ENCODE measurements around the gene LAMP2.
"Not testable (repeated sequence)": the region's sequence is repeated elsewhere in the genome, so short reads cannot be mapped to it uniquely, and the experiment has no call there.

Gene LAMP2

GRCh38 chrX:120468825-120469525 is at the start of gene LAMP2:
LAMP2 (minus strand) TSS chrX:120469296; CDS start chrX:120469169, 127 bp downstream.
- H3K4me1 ChIP-seq (ENCODE audit: control insufficient read depth, insufficient read depth, low read length), result no peaks in the 10 kb centered on the region
- no peaks in the 10 kb centered on the region for H3K36me3 ChIP-seq (ENCODE audit: control insufficient read depth, insufficient read depth, low read length)
- H3K4me3 ChIP-seq (ENCODE audit: low read depth, low read length), result peak within 1 kb of the TSS; percentile 73
- no peaks in the 10 kb centered on the region for H3K9me3 ChIP-seq (ENCODE audit: control insufficient read depth, insufficient read depth, low read length)
- peak within 1 kb of the TSS; percentile 67 for H3K9ac ChIP-seq (ENCODE audit: low read depth, low read length)
- no peaks in the 10 kb centered on the region for H3K27me3 ChIP-seq (ENCODE audit: control insufficient read depth, insufficient read depth, low read length)

GRCh38 chrX:120517936-120518335 is 48.8 kb upstream of the LAMP2 start:
- Histone ChIP-seq H3K4me3 (ENCODE audit: low read depth, low read length) (no peak overlapping the region), H3K4me1 (ENCODE audit: control insufficient read depth, insufficient read depth, low read length) (no peaks in the 10 kb centered on the region), H3K27me3 (ENCODE audit: control insufficient read depth, insufficient read depth, low read length) (no peaks in the 10 kb centered on the region), H3K36me3 (ENCODE audit: control insufficient read depth, insufficient read depth, low read length) (no peaks in the 10 kb centered on the region), H3K9me3 (ENCODE audit: control insufficient read depth, insufficient read depth, low read length) (no peaks in the 10 kb centered on the region), H3K9ac (ENCODE audit: low read depth, low read length) (no peak overlapping the region)

GRCh38 chrX:120514236-120514635 is 45.1 kb upstream of the LAMP2 start:
- Histone ChIP-seq H3K36me3 (ENCODE audit: control insufficient read depth, insufficient read depth, low read length) (no peaks in the 10 kb centered on the region), H3K4me3 (ENCODE audit: low read depth, low read length) (no peak overlapping the region), H3K9ac (ENCODE audit: low read depth, low read length) (no peak overlapping the region), H3K27me3 (ENCODE audit: control insufficient read depth, insufficient read depth, low read length) (no peaks in the 10 kb centered on the region), H3K4me1 (ENCODE audit: control insufficient read depth, insufficient read depth, low read length) (no peaks in the 10 kb centered on the region), H3K9me3 (ENCODE audit: control insufficient read depth, insufficient read depth, low read length) (no peaks in the 10 kb centered on the region)

- Histone ChIP-seq H3K4me3 (ENCODE audit: low read depth, low read length) (no peak overlapping the region), H3K9me3 (ENCODE audit: control insufficient read depth, insufficient read depth, low read length) (no peaks in the 10 kb centered on the region), H3K36me3 (ENCODE audit: control insufficient read depth, insufficient read depth, low read length) (no peaks in the 10 kb centered on the region), H3K4me1 (ENCODE audit: control insufficient read depth, insufficient read depth, low read length) (no peaks in the 10 kb centered on the region), H3K27me3 (ENCODE audit: control insufficient read depth, insufficient read depth, low read length) (no peaks in the 10 kb centered on the region), H3K9ac (ENCODE audit: low read depth, low read length) (no peak overlapping the region)
Observed at GRCh38 chrX:120512627-120513026, 43.5 kb upstream of the LAMP2 start.

- Histone ChIP-seq H3K9me3 (ENCODE audit: control insufficient read depth, insufficient read depth, low read length) (no peaks in the 10 kb centered on the region), H3K27me3 (ENCODE audit: control insufficient read depth, insufficient read depth, low read length) (no peaks in the 10 kb centered on the region), H3K36me3 (ENCODE audit: control insufficient read depth, insufficient read depth, low read length) (no peaks in the 10 kb centered on the region), H3K4me1 (ENCODE audit: control insufficient read depth, insufficient read depth, low read length) (no peaks in the 10 kb centered on the region), H3K9ac (ENCODE audit: low read depth, low read length) (no peak overlapping the region), H3K4me3 (ENCODE audit: low read depth, low read length) (no peak overlapping the region)
Observed at GRCh38 chrX:120512222-120512621, 43.1 kb upstream of the LAMP2 start.

- Histone ChIP-seq H3K4me1 (ENCODE audit: control insufficient read depth, insufficient read depth, low read length) (no peaks in the 10 kb centered on the region), H3K9me3 (ENCODE audit: control insufficient read depth, insufficient read depth, low read length) (no peaks in the 10 kb centered on the region), H3K27me3 (ENCODE audit: control insufficient read depth, insufficient read depth, low read length) (no peaks in the 10 kb centered on the region), H3K9ac (ENCODE audit: low read depth, low read length) (no peak overlapping the region), H3K4me3 (ENCODE audit: low read depth, low read length) (no peak overlapping the region), H3K36me3 (ENCODE audit: control insufficient read depth, insufficient read depth, low read length) (no peaks in the 10 kb centered on the region)
Observed at GRCh38 chrX:120504569-120504968, 35.5 kb upstream of the LAMP2 start.

- no peaks in the 10 kb centered on the region for H3K27me3 ChIP-seq (ENCODE audit: control insufficient read depth, insufficient read depth, low read length)
- no peaks in the 10 kb centered on the region for H3K36me3 ChIP-seq (ENCODE audit: control insufficient read depth, insufficient read depth, low read length)
- H3K9me3 ChIP-seq (ENCODE audit: control insufficient read depth, insufficient read depth, low read length), result peaks cover 3% of the 10 kb centered on the region
- H3K4me1 ChIP-seq (ENCODE audit: control insufficient read depth, insufficient read depth, low read length), result no peaks in the 10 kb centered on the region
- H3K4me3 ChIP-seq (ENCODE audit: low read depth, low read length), result no peak overlapping the region
- H3K9ac ChIP-seq (ENCODE audit: low read depth, low read length), result no peak overlapping the region
Observed at GRCh38 chrX:120499301-120500072, 30.4 kb upstream of the LAMP2 start.

GRCh38 chrX:120490119-120490518 is 21.0 kb upstream of the LAMP2 start:
- not testable (repeated sequence) for H3K9ac ChIP-seq (ENCODE audit: low read depth, low read length)

GRCh38 chrX:120486786-120487185 is 17.7 kb upstream of the LAMP2 start:
- no peaks in the 10 kb centered on the region for H3K9me3 ChIP-seq (ENCODE audit: control insufficient read depth, insufficient read depth, low read length)
- H3K36me3 ChIP-seq (ENCODE audit: control insufficient read depth, insufficient read depth, low read length), result no peaks in the 10 kb centered on the region
- no peak overlapping the region for H3K9ac ChIP-seq (ENCODE audit: low read depth, low read length)
- no peaks in the 10 kb centered on the region for H3K27me3 ChIP-seq (ENCODE audit: control insufficient read depth, insufficient read depth, low read length)
- no peaks in the 10 kb centered on the region for H3K4me1 ChIP-seq (ENCODE audit: control insufficient read depth, insufficient read depth, low read length)
- no peak overlapping the region for H3K4me3 ChIP-seq (ENCODE audit: low read depth, low read length)

More at GRCh38 chrX:120490119-120490518, 21.0 kb upstream of the LAMP2 start:
- H3K4me3 ChIP-seq (ENCODE audit: low read depth, low read length); H3K4me1 ChIP-seq (ENCODE audit: control insufficient read depth, insufficient read depth, low read length); H3K36me3 ChIP-seq (ENCODE audit: control insufficient read depth, insufficient read depth, low read length); H3K9me3 ChIP-seq (ENCODE audit: control insufficient read depth, insufficient read depth, low read length); H3K27me3 ChIP-seq (ENCODE audit: control insufficient read depth, insufficient read depth, low read length): not testable (repeated sequence)

- no peak overlapping the region for H3K9ac ChIP-seq (ENCODE audit: low read depth, low read length)
- no peaks in the 10 kb centered on the region for H3K27me3 ChIP-seq (ENCODE audit: control insufficient read depth, insufficient read depth, low read length)
- H3K9me3 ChIP-seq (ENCODE audit: control insufficient read depth, insufficient read depth, low read length), result no peaks in the 10 kb centered on the region
- no peaks in the 10 kb centered on the region for H3K36me3 ChIP-seq (ENCODE audit: control insufficient read depth, insufficient read depth, low read length)
- no peaks in the 10 kb centered on the region for H3K4me1 ChIP-seq (ENCODE audit: control insufficient read depth, insufficient read depth, low read length)
- H3K4me3 ChIP-seq (ENCODE audit: low read depth, low read length), result peak overlapping the region; percentile 50
Observed at GRCh38 chrX:120485638-120486520, 16.8 kb upstream of the LAMP2 start.

- no peaks in the 10 kb centered on the region for H3K27me3 ChIP-seq (ENCODE audit: control insufficient read depth, insufficient read depth, low read length)
- H3K36me3 ChIP-seq (ENCODE audit: control insufficient read depth, insufficient read depth, low read length), result no peaks in the 10 kb centered on the region
- no peaks in the 10 kb centered on the region for H3K9me3 ChIP-seq (ENCODE audit: control insufficient read depth, insufficient read depth, low read length)
- no peak overlapping the region for H3K9ac ChIP-seq (ENCODE audit: low read depth, low read length)
- no peaks in the 10 kb centered on the region for H3K4me1 ChIP-seq (ENCODE audit: control insufficient read depth, insufficient read depth, low read length)
- peak overlapping the region; percentile 50 for H3K4me3 ChIP-seq (ENCODE audit: low read depth, low read length)
Observed at GRCh38 chrX:120485315-120485637, 16.2 kb upstream of the LAMP2 start.
